GM18502 (cell line): ENCODE data around the gene GTF2I.
"Not testable (repeated sequence)": the region's sequence is repeated elsewhere in the genome, so short reads cannot be mapped to it uniquely, and the experiment has no call there.

Experiments used
- ATAC-seq: cut with Tn5 transposase; IDR thresholded peaks from one replicate; pipeline ENCODE4 v1.9.1; 2021; ENCODE audit warnings: mild to moderate bottlenecking; ENCODE audit not compliant: unreplicated experiment, poor library complexity

The GTF2I gene

DNA sequence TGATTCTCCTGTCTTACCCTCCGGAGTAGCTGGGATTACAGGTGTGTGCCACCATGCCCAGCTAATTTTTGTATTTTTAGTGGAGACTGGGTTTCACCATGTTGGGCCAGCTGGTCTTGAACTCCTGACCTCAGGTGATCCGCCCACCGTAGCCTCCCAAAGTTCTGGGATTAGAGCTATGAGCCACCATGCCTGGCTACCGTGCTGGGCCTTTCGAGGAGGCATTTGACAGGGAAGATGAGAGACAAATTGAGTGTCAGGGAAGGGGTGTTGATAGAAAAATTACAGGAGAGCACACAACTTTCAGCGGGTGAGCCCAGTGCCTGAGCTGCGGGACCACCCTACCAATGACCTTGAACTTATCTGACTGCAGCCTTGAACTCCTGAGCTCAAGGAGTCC is 112.5 kb downstream of the GTF2I start:
- ATAC-seq = not testable (repeated sequence)

- not testable (repeated sequence) for ATAC-seq
Observed at GRCh38 chr7:74772093-74772492, 114.6 kb downstream of the GTF2I start.

GRCh38 chr7:74773760-74774750 is 116.5 kb downstream of the GTF2I start, which contains the start of gene NCF1:
Gene NCF1 (plus strand): TSS chr7:74774011. CDS start chr7:74774032, 21 bp downstream.
- ATAC-seq = peak; percentile 81

GRCh38 chr7:74775111-74775510 is 117.6 kb downstream of the GTF2I start:
- peak; percentile 39 for ATAC-seq

DNA sequence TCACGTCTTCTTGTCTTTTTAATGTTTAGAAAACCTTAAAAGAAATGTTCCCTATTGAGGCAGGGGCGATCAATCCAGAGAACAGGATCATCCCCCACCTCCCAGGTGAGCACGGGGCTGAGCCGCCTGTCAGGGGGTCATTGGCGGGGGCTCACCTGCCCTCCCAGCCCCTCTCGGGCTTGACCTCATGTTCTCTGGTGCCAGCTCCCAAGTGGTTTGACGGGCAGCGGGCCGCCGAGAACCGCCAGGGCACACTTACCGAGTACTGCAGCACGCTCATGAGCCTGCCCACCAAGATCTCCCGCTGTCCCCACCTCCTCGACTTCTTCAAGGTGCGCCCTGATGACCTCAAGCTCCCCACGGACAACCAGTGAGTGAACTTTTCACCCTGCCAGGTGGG is 121.5 kb downstream of the GTF2I start:
- ATAC-seq = not testable (repeated sequence)

- not testable (repeated sequence) for ATAC-seq
Observed at GRCh38 chr7:74781746-74782145, 124.2 kb downstream of the GTF2I start.

GRCh38 chr7:74783595-74783994 is 126.1 kb downstream of the GTF2I start:
- not testable (repeated sequence) for ATAC-seq

DNA sequence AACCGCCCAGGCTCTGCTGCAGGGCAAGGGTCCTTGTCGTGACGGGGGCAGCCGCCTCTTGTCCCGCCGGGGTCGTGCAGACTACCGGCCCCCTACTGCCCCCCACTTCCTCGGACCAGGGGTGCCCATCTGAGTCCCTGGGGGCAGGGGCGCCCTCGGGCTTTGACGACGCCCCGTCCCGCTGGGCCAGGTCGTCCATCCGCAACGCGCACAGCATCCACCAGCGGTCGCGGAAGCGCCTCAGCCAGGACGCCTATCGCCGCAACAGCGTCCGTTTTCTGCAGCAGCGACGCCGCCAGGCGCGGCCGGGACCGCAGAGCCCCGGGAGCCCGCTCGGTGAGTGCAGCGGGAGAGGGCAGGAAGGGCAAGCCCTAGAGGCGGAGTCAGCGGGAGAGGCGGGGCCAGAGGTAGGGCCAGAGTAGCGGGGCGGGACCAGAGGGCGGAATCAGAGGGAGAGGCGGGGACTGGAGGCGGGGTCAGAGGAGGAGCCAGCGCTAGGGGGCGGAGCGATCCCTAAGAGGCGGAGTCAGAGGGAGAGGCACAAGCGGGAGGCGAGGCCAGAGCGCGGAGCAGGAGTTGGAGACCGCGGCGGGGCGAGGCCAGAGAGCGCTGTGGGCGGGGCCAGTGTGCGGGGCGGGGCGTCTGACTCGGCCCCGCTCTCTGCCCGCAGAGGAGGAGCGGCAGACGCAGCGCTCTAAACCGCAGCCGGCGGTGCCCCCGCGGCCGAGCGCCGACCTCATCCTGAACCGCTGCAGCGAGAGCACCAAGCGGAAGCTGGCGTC is 131.0 kb downstream of the GTF2I start:
- ATAC-seq = peak; percentile 90

GRCh38 chr7:74789200-74789736 is 131.8 kb downstream of the GTF2I start:
- not testable (repeated sequence) for ATAC-seq

- not testable (repeated sequence) for ATAC-seq
Observed at GRCh38 chr7:74797848-74798622, 140.5 kb downstream of the GTF2I start.

- not testable (repeated sequence) for ATAC-seq
Observed at GRCh38 chr7:74798644-74799043, 141.1 kb downstream of the GTF2I start.
